Tibial nerve (tissue), 4 donors: Measurements from ENCODE around the gene APH1B. TPM values are rescaled to one million over a fixed set of nuclear protein-coding genes. Genes with fewer than 3 reads are reported as not detected.
"Not testable (repeated sequence)": the region's sequence is repeated elsewhere in the genome, so short reads cannot be mapped to it uniquely, and the experiment has no call there.

ENCODE experiments used
- DNase-seq, 2 donors: peaks; one replicate each; pipeline ENCODE4 v3.0.0-alpha.2; 2019; ENCODE audit warnings: low spot score in 2 of 2
- H3K27ac ChIP-seq, 4 donors: fragments of 200-600 bp; sonication (generic) in 3 of 4; one replicate each; pipeline ENCODE4 v1.5.1; 2017 to 2019; ENCODE audit warnings: mild to moderate bottlenecking in 1 of 4
- H3K27me3 ChIP-seq, 2 donors: fragments of 200-600 bp; sonication (generic) in 1 of 2; one replicate each; pipeline versions ENCODE4 v1.5.1 to v1.6.0; 2017 to 2019
- H3K36me3 ChIP-seq, 3 donors: fragments of 200-600 bp; sonication (generic); one replicate each; pipeline ENCODE4 v1.5.1; 2018 to 2019
- H3K4me1 ChIP-seq, 4 donors: fragments of 200-600 bp; sonication (generic) in 3 of 4; one replicate each; pipeline ENCODE4 v1.5.1; 2017 to 2019
- H3K4me3 ChIP-seq, 4 donors: fragments of 200-600 bp; sonication (generic) in 3 of 4; one replicate each; pipeline ENCODE4 v1.5.1; 2017 to 2019; ENCODE audit warnings: mild to moderate bottlenecking in 1 of 4, moderate library complexity in 1 of 4
- H3K9me3 ChIP-seq, 4 donors: fragments of 200-600 bp; sonication (generic) in 3 of 4; one replicate each; pipeline ENCODE4 v1.5.1; 2017 to 2019
- EP300 ChIP-seq, 2 donors: sonication (generic); formaldehyde crosslinking; IDR thresholded peaks; one replicate each; pipeline ENCODE4 v1.6.1; 2017; ENCODE audit warnings: antibody characterized with exemption in 2 of 2, mild to moderate bottlenecking in 1 of 2
- POLR2A ChIP-seq, 2 donors: fragments of 450-650 bp; IDR thresholded peaks; one replicate each; pipeline ENCODE4 v1.6.1; 2017; ENCODE audit warnings: antibody characterized with exemption in 2 of 2, mild to moderate bottlenecking in 2 of 2, moderate library complexity in 2 of 2
- WGBS, 2 donors: methylation state at CpG; one replicate each; pipeline ENCODE4 v1.1.5; 2018; 5-methylcytosine and 5-hydroxymethylcytosine counted together
- total RNA-seq, 4 donors: library from RNA; depleted of rRNA; stranded (reverse); fragments of >200 nt; gene quantifications; one replicate each; pipeline ENCODE4 v1.1.0, GENCODE V29; 2016
- TF ChIP-seq, protein P1 (sequence below), 5 experiments: fragments of 200-600 bp in 3 of 5; fragments of 450-650 bp in 2 of 5; sonication (generic) in 3 of 5; IDR thresholded peaks; one replicate each; pipeline ENCODE4 v1.5.1; 2016 to 2019; ENCODE audit warnings: antibody characterized with exemption in 5 of 5, mild to moderate bottlenecking in 3 of 5, moderate library complexity in 2 of 5

The APH1B gene
- total RNA-seq, 4 donors from 2014 or later: 11.0 to 18.4 (median 16.1) TPM

GRCh38 chr15:63340353-63340752 lies 62.9 kb downstream of the APH1B start:
- H3K4me3 ChIP-seq: no peak overlapping the region
- H3K27me3 ChIP-seq: no peaks in the 10 kb centered on the region
- DNase-seq: no peak
- H3K36me3 ChIP-seq: no peaks in the 10 kb centered on the region
- H3K9me3 ChIP-seq: no peaks in the 10 kb centered on the region
- TF ChIP-seq EP300 (IDR thresholded peaks at IDR 0.05): no peak
- TF ChIP-seq, protein P1, sequence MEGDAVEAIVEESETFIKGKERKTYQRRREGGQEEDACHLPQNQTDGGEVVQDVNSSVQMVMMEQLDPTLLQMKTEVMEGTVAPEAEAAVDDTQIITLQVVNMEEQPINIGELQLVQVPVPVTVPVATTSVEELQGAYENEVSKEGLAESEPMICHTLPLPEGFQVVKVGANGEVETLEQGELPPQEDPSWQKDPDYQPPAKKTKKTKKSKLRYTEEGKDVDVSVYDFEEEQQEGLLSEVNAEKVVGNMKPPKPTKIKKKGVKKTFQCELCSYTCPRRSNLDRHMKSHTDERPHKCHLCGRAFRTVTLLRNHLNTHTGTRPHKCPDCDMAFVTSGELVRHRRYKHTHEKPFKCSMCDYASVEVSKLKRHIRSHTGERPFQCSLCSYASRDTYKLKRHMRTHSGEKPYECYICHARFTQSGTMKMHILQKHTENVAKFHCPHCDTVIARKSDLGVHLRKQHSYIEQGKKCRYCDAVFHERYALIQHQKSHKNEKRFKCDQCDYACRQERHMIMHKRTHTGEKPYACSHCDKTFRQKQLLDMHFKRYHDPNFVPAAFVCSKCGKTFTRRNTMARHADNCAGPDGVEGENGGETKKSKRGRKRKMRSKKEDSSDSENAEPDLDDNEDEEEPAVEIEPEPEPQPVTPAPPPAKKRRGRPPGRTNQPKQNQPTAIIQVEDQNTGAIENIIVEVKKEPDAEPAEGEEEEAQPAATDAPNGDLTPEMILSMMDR (IDR thresholded peaks at IDR 0.05): no peak
- TF ChIP-seq POLR2A (IDR thresholded peaks at IDR 0.05): no peak
- no peak overlapping the region for H3K27ac ChIP-seq
- H3K4me1 ChIP-seq: no peaks in the 10 kb centered on the region
- 80% methylated on average over 8 of the region's 8 CpGs for WGBS, 2 donors

GRCh38 chr15:63340878-63341277 lies 63.5 kb downstream of the APH1B start:
- no peak for DNase-seq
- WGBS, 2 donors: 86 to 89% methylated on average over 3 of the region's 3 CpGs
- Histone ChIP-seq H3K4me3 (no peak overlapping the region), H3K4me1 (no peaks in the 10 kb centered on the region), H3K9me3 (no peaks in the 10 kb centered on the region), H3K27me3 (no peaks in the 10 kb centered on the region), H3K36me3 (no peaks in the 10 kb centered on the region), H3K27ac (no peak overlapping the region)
- TF ChIP-seq, protein P1 (IDR thresholded peaks at IDR 0.05): no peak
- TF ChIP-seq EP300 (IDR thresholded peaks at IDR 0.05) (no peak), POLR2A (IDR thresholded peaks at IDR 0.05) (no peak)

GRCh38 chr15:63341898-63342297 lies 64.5 kb downstream of the APH1B start:
- TF ChIP-seq, protein P1 (IDR thresholded peaks at IDR 0.05): no peak
- no peak for TF ChIP-seq POLR2A (IDR thresholded peaks at IDR 0.05)
- no peak for TF ChIP-seq EP300 (IDR thresholded peaks at IDR 0.05)

GRCh38 chr15:63342996-63343562 lies 65.7 kb downstream of the APH1B start:
- not testable (repeated sequence) for H3K36me3 ChIP-seq, H3K4me3 ChIP-seq, DNase-seq, H3K9me3 ChIP-seq, H3K27ac ChIP-seq, H3K27me3 ChIP-seq
- peaks cover 0 to 19% (median under 1%) of the 10 kb centered on the region in 4 donors for H3K4me1 ChIP-seq
- 84 to 86% methylated on average over 11 of the region's 11 CpGs for WGBS, 2 donors

More at GRCh38 chr15:63341898-63342297, 64.5 kb downstream of the APH1B start:
- H3K4me1 ChIP-seq: peaks cover 0 to 7% (median 0%) of the 10 kb centered on the region in 4 donors
- WGBS, 2 donors: 92 to 100% methylated on average over 4 of the region's 4 CpGs
- H3K27me3 ChIP-seq: no peaks in the 10 kb centered on the region
- H3K4me3 ChIP-seq: no peak overlapping the region
- DNase-seq: no peak
- no peaks in the 10 kb centered on the region for H3K36me3 ChIP-seq
- H3K27ac ChIP-seq: no peak overlapping the region
- no peaks in the 10 kb centered on the region for H3K9me3 ChIP-seq

GRCh38 chr15:63344731-63345390 lies 67.5 kb downstream of the APH1B start:
- Histone ChIP-seq H3K27me3 (no peaks in the 10 kb centered on the region), H3K4me3 (no peak overlapping the region), H3K36me3 (no peaks in the 10 kb centered on the region), H3K9me3 (no peaks in the 10 kb centered on the region), H3K4me1 (peaks cover 0 to 37% (median 4%) of the 10 kb centered on the region in 4 donors), H3K27ac (no peak overlapping the region)
- 92 to 93% methylated on average over 5 of the region's 5 CpGs for WGBS, 2 donors
- no peak for DNase-seq
- TF ChIP-seq POLR2A (IDR thresholded peaks at IDR 0.05) (no peak), EP300 (IDR thresholded peaks at IDR 0.05) (no peak)
- TF ChIP-seq, protein P1 (IDR thresholded peaks at IDR 0.05): no peak
